ENCODE data around the gene RFPL1. TPM values are rescaled to one million over a fixed set of nuclear protein-coding genes. Genes with fewer than 3 reads are reported as not detected.

Gene RFPL1
- total RNA-seq, 1 donor from 2014 or later: 0.54 TPM

GRCh38 chr22:29464581-29464980 is 26.2 kb downstream of the RFPL1 start:
- no peak overlapping the region for H3K27ac Mint-ChIP-seq
- H3K36me3 Mint-ChIP-seq: no peaks in the 10 kb centered on the region
- no peaks in the 10 kb centered on the region for H3K4me1 Mint-ChIP-seq
- no peak for DNase-seq (ENCODE audit: low spot score in 2 of 2, unreplicated experiment in 2 of 2)
- no peak overlapping the region for H3K4me3 Mint-ChIP-seq
- peaks cover 31% of the 10 kb centered on the region for H3K27me3 Mint-ChIP-seq (ENCODE audit: low read depth)
- no peaks in the 10 kb centered on the region for H3K9me3 Mint-ChIP-seq
- no peak for TF ChIP-seq CTCF (IDR thresholded peaks at IDR 0.05; ENCODE audit: unreplicated experiment)

GRCh38 chr22:29469755-29470154 is 31.4 kb downstream of the RFPL1 start:
- peaks cover 2% of the 10 kb centered on the region for H3K4me1 Mint-ChIP-seq
- no peak overlapping the region for H3K27ac Mint-ChIP-seq
- peak overlapping the region; percentile 63 for H3K4me3 Mint-ChIP-seq
- no peaks in the 10 kb centered on the region for H3K36me3 Mint-ChIP-seq
- H3K9me3 Mint-ChIP-seq: no peaks in the 10 kb centered on the region
- no peak for TF ChIP-seq CTCF (IDR thresholded peaks at IDR 0.05; ENCODE audit: unreplicated experiment)
- no peak for DNase-seq (ENCODE audit: low spot score in 2 of 2, unreplicated experiment in 2 of 2)
- peaks cover 82% of the 10 kb centered on the region for H3K27me3 Mint-ChIP-seq (ENCODE audit: low read depth)

GRCh38 chr22:29470159-29470855 is 31.9 kb downstream of the RFPL1 start:
- peaks cover 84% of the 10 kb centered on the region for H3K27me3 Mint-ChIP-seq (ENCODE audit: low read depth)
- H3K9me3 Mint-ChIP-seq: no peaks in the 10 kb centered on the region
- DNase-seq (ENCODE audit: low spot score in 2 of 2, unreplicated experiment in 2 of 2): peak; percentile 71 to 90
- H3K36me3 Mint-ChIP-seq: no peaks in the 10 kb centered on the region
- TF ChIP-seq CTCF (IDR thresholded peaks at IDR 0.05; ENCODE audit: unreplicated experiment): peak; percentile 99
- H3K4me1 Mint-ChIP-seq: peaks cover 2% of the 10 kb centered on the region
- H3K27ac Mint-ChIP-seq: no peak overlapping the region
- H3K4me3 Mint-ChIP-seq: peak overlapping the region; percentile 63

GRCh38 chr22:29473001-29473400 is 34.6 kb downstream of the RFPL1 start:
- TF ChIP-seq CTCF (IDR thresholded peaks at IDR 0.05; ENCODE audit: unreplicated experiment): no peak
- Mint-ChIP-seq H3K36me3 (no peaks in the 10 kb centered on the region), H3K9me3 (no peaks in the 10 kb centered on the region), H3K27me3 (ENCODE audit: low read depth) (peaks cover 95% of the 10 kb centered on the region), H3K27ac (no peak overlapping the region), H3K4me1 (peaks cover 3% of the 10 kb centered on the region), H3K4me3 (no peak overlapping the region)
- DNase-seq (ENCODE audit: low spot score in 2 of 2, unreplicated experiment in 2 of 2): no peak

GRCh38 chr22:29475550-29475949 is 37.2 kb downstream of the RFPL1 start:
- Mint-ChIP-seq H3K4me3 (no peak overlapping the region), H3K9me3 (no peaks in the 10 kb centered on the region), H3K27me3 (ENCODE audit: low read depth) (peaks cover 92% of the 10 kb centered on the region)

More at GRCh38 chr22:29475550-29475949, 37.2 kb downstream of the RFPL1 start:
- peaks cover 15% of the 10 kb centered on the region for H3K4me1 Mint-ChIP-seq
- H3K27ac Mint-ChIP-seq: no peak overlapping the region
- H3K36me3 Mint-ChIP-seq: no peaks in the 10 kb centered on the region
- no peak for DNase-seq (ENCODE audit: low spot score in 2 of 2, unreplicated experiment in 2 of 2)
- no peak for TF ChIP-seq CTCF (IDR thresholded peaks at IDR 0.05; ENCODE audit: unreplicated experiment)

All from mesothelial cell of epicardium (in vitro differentiated cells).